PC-3 (cell line): ENCODE results near the gene COX4I1. TPM values are rescaled to one million over a fixed set of nuclear protein-coding genes. Genes with fewer than 3 reads are reported as not detected.

Source experiments
- ATAC-seq: fragments of 200-7000 bp; cut with Tn5 transposase; 2 replicates; pipeline ENCODE4 v1.9.1; 2020; ENCODE audit warnings: mild to moderate bottlenecking, moderate library complexity
- BruUV-seq: library from RNA; stranded (reverse); fragments of 400-500 nt; replicated peaks from 2 replicates; lab custom pipeline; 2021; lab: Mats Ljungman, UMichigan
- CTCF ChIA-PET: fragments of 300-600 bp; sonication (Branson Sonifier 250); formaldehyde crosslinking; loops from one replicate; lab custom pipeline; 2022; ENCODE audit warnings: antibody characterized with exemption; lab: Charles Lee
- POLR2A ChIA-PET: fragments of 300-600 bp; sonication (Branson Sonifier 250); formaldehyde crosslinking; loops from one replicate; lab custom pipeline; 2022; ENCODE audit warnings: antibody characterized with exemption; ENCODE audit not compliant: unreplicated experiment; lab: Charles Lee
- DNase-seq: peaks from one replicate; pipeline ENCODE4 v3.0.0-alpha.2; 2015
- H2AFZ ChIP-seq: fragments of 300-600 bp; sonication (generic); 2 replicates; pipeline ENCODE4 v1.6.0; 2016; ENCODE audit warnings: antibody characterized with exemption, low read length
- H3F3A ChIP-seq: fragments of 300-600 bp; sonication (generic); one replicate; pipeline ENCODE4 v1.6.0; 2017; ENCODE audit warnings: antibody characterized with exemption, low read length, control low read depth, mild to moderate bottlenecking; ENCODE audit not compliant: unreplicated experiment
- H3K27ac ChIP-seq: fragments of 300-600 bp; sonication (generic); 2 replicates; pipeline ENCODE4 v1.5.1; 2016; ENCODE audit warnings: mild to moderate bottlenecking, low read length
- H3K27me3 ChIP-seq: fragments of 300-600 bp; sonication (generic); 2 replicates; pipeline ENCODE4 v1.6.1; 2016; ENCODE audit warnings: low read length, mixed read lengths
- H3K36me3 ChIP-seq: fragments of 300-600 bp; sonication (generic); 2 replicates; pipeline ENCODE4 v1.6.1; 2016; ENCODE audit warnings: low read depth, mixed run types, low read length, mixed read lengths
- H3K4me1 ChIP-seq: fragments of 300-600 bp; sonication (generic); 2 replicates; pipeline ENCODE4 v1.5.1; 2016; ENCODE audit warnings: low read length; ENCODE audit not compliant: insufficient read depth
- H3K4me2 ChIP-seq: fragments of 300-600 bp; sonication (generic); 2 replicates; pipeline ENCODE4 v1.6.0; 2016; ENCODE audit warnings: low read length
- H3K4me3 ChIP-seq: fragments of 300-600 bp; sonication (generic); 2 replicates; pipeline ENCODE4 v1.5.1; 2016; ENCODE audit warnings: mild to moderate bottlenecking, low read length, mixed read lengths
- H3K79me2 ChIP-seq: fragments of 300-600 bp; sonication (generic); 2 replicates; pipeline ENCODE4 v1.6.1; 2017; ENCODE audit warnings: low read length, mixed read lengths
- H3K9ac ChIP-seq: fragments of 300-600 bp; sonication (generic); 2 replicates; pipeline ENCODE4 v1.6.0; 2016; ENCODE audit warnings: mild to moderate bottlenecking, low read length
- H3K9me2 ChIP-seq: fragments of 300-600 bp; sonication (generic); replicated peaks from 2 replicates; pipeline ENCODE4 v1.6.1; 2016; ENCODE audit warnings: mixed run types, low read length, mixed read lengths
- H3K9me3 ChIP-seq: fragments of 300-600 bp; sonication (generic); 2 replicates; pipeline ENCODE4 v1.6.1; 2016; ENCODE audit warnings: low read length, mixed read lengths
- H4K20me1 ChIP-seq: fragments of 300-600 bp; sonication (generic); 2 replicates; pipeline ENCODE4 v1.6.1; 2016; ENCODE audit warnings: low read length, mixed read lengths
- EZH2 ChIP-seq: fragments of 300-600 bp; sonication (generic); IDR thresholded peaks from one replicate; pipeline ENCODE4 v1.6.1; 2017; ENCODE audit warnings: antibody characterized with exemption, mild to moderate bottlenecking, low read length; ENCODE audit not compliant: unreplicated experiment
- EZH2phosphoT487 ChIP-seq: fragments of 300-600 bp; sonication (generic); IDR thresholded peaks from 2 replicates; pipeline ENCODE4 v1.6.1; 2018; ENCODE audit warnings: mild to moderate bottlenecking, antibody characterized with exemption, low read length, borderline replicate concordance
- intact Hi-C: fragments of 100-400 bp; cut with micrococcal nuclease; formaldehyde crosslinking; loops from 2 replicates; pipeline ENCODE4 v1.9.0; 2023
- total RNA-seq: library from RNA; depleted of rRNA; stranded (reverse); fragments of >200 nt; gene quantifications from 2 replicates; pipeline ENCODE4 v1.2.3, GENCODE V29; 2014
- TF ChIP-seq, protein P1 (sequence below): fragments of 300-600 bp; sonication (generic); conservative IDR thresholded peaks from 2 replicates; pipeline ENCODE4 v1.5.1; 2017; ENCODE audit warnings: antibody characterized with exemption, low read depth, mild to moderate bottlenecking, low read length

The COX4I1 gene
- total RNA-seq, 1 experiment from 2014 or later: 598 TPM

DNA sequence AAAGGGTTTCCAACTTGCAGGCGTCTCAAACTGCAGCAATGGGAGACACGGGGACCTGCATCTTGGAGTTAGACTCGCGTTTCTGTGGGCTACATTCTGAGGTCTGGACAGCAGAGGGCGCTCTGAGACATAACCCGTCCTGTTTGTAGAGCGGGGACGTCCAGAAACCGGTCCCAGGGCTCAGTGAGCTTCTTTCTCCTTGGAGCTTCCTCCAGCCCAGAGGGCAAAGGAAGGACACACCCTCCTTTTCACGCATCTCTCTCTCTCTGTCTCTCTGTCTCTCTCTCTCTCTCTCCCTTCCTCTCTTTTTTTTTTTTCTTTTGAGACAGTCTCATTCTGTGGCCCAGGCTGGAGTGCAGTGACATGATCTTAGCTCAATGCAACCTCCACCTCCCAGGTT lies 19.8 kb downstream of the COX4I1 start:
- BruUV-seq: no TSS peak
- TF ChIP-seq EZH2phosphoT487 (no peak), EZH2 (no peak)
- TF ChIP-seq, protein P1, sequence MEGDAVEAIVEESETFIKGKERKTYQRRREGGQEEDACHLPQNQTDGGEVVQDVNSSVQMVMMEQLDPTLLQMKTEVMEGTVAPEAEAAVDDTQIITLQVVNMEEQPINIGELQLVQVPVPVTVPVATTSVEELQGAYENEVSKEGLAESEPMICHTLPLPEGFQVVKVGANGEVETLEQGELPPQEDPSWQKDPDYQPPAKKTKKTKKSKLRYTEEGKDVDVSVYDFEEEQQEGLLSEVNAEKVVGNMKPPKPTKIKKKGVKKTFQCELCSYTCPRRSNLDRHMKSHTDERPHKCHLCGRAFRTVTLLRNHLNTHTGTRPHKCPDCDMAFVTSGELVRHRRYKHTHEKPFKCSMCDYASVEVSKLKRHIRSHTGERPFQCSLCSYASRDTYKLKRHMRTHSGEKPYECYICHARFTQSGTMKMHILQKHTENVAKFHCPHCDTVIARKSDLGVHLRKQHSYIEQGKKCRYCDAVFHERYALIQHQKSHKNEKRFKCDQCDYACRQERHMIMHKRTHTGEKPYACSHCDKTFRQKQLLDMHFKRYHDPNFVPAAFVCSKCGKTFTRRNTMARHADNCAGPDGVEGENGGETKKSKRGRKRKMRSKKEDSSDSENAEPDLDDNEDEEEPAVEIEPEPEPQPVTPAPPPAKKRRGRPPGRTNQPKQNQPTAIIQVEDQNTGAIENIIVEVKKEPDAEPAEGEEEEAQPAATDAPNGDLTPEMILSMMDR: peak; percentile 71
- Histone ChIP-seq H3K36me3 (no peaks in the 10 kb centered on the region), H3K4me3 (no peak overlapping the region), H2AFZ (no peak overlapping the region), H3K4me2 (no peak overlapping the region), H3F3A (no peaks in the 10 kb centered on the region), H3K9me2 (no peaks in the 10 kb centered on the region), H3K4me1 (no peaks in the 10 kb centered on the region), H3K9ac (no peak overlapping the region), H4K20me1 (no peaks in the 10 kb centered on the region), H3K79me2 (no peaks in the 10 kb centered on the region), H3K27me3 (no peaks in the 10 kb centered on the region), H3K27ac (no peak overlapping the region), H3K9me3 (no peaks in the 10 kb centered on the region)
- ChIA-PET POLR2A (interaction anchor here (0.5 kb wide), 1 partner anchor 15 kb away, joined by 3 read pairs; no protein-coding TSS in a partner anchor), CTCF (interaction anchor here (0.6 to 1.5 kb wide), 5 partner anchors 168 to 1066 kb away, joined by 3 to 15 read pairs (median 9); no protein-coding TSS in a partner anchor)
- ATAC-seq: peak; percentile 70
- DNase-seq: peak; percentile 84
- intact Hi-C loops: no loop called here

DNA sequence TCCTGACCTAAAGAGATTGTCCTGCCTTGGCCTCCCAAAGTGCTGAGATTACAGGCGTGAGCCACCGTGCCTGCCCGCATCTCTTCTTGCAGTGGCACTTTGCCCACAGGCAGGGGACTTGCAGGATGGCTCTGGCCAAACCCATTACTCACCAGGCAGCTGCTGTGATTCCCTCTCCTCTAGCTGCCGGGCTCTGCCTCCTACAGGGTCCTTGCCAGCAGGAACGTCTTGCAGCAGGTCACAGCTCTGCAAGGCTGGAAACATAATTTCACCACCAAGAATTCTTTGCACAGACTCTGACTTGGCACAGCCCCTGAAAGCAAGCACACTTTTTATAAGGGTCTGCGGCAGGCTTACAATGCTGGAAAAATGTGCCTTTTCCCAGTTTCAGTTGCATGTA lies 20.3 kb downstream of the COX4I1 start:
- ChIA-PET POLR2A (no interaction called here), CTCF (interaction anchor here (0.6 to 1.5 kb wide), 4 partner anchors 171 to 1066 kb away, joined by 4 to 15 read pairs (median 10); no protein-coding TSS in a partner anchor)
- intact Hi-C loops: loop anchor here (2.0 to 10.0 kb wide), 2 partner anchors 75 to 701 kb away; partner anchors contain the start of gene IRF8
- Histone ChIP-seq H3K9me2 (no peaks in the 10 kb centered on the region), H3F3A (no peaks in the 10 kb centered on the region), H3K27me3 (no peaks in the 10 kb centered on the region), H3K9ac (no peak overlapping the region), H3K9me3 (no peaks in the 10 kb centered on the region), H3K4me3 (no peak overlapping the region), H3K36me3 (no peaks in the 10 kb centered on the region), H2AFZ (no peak overlapping the region), H3K79me2 (no peaks in the 10 kb centered on the region), H4K20me1 (no peaks in the 10 kb centered on the region), H3K4me2 (no peak overlapping the region), H3K27ac (no peak overlapping the region), H3K4me1 (no peaks in the 10 kb centered on the region)
- no peak for DNase-seq
- no TSS peak for BruUV-seq
- peak; percentile 18; the same call in 1 of the 2 replicates for ATAC-seq
- TF ChIP-seq, protein P1: no peak
- TF ChIP-seq EZH2phosphoT487 (no peak), EZH2 (no peak)
